HL-60 (cell line): ENCODE results near the gene FUZ.

Experiments used
- GABPA ChIP-seq: IDR thresholded peaks from 2 replicates; pipeline ENCODE4 v1.6.1; 2012; ENCODE audit warnings: low read depth
- POLR2AphosphoS5 ChIP-seq: IDR thresholded peaks from 2 replicates; pipeline ENCODE4 v1.6.1; 2012; ENCODE audit warnings: low read depth
- SPI1 ChIP-seq: IDR thresholded peaks from 2 replicates; pipeline ENCODE4 v1.6.1; 2012; ENCODE audit warnings: low read depth, mild to moderate bottlenecking, borderline replicate concordance
- TF ChIP-seq, protein P1 (sequence below): IDR thresholded peaks from one replicate; pipeline ENCODE4 v1.5.1; 2011; ENCODE audit warnings: low read length, control low read depth, inconsistent platforms; ENCODE audit not compliant: insufficient read depth
- TF ChIP-seq, protein P2 (sequence below): IDR thresholded peaks from 2 replicates; pipeline ENCODE4 v1.6.1; 2012; ENCODE audit warnings: low read depth; ENCODE audit not compliant: insufficient replicate concordance

DNA sequence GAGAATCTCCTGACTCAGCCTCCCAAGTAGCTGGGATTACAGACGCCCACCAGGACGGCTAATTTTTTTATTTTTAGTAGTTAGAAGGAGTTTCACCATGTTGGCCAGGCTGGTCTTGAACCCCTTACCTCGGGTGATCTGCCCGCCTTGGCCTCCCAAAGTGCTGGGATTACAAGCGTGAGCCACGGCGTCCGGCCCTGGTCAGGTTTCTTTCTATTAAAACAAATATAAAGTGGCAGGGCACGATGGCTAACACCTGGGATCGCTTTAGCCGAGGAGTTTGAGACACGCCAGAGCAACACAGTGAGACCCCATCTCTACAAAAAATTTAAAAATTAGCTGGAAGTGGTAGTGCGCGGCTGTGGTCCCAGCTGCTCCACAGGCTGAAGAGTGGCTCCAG, 3.5 kb upstream of the FUZ start:
- TF ChIP-seq, protein P1, sequence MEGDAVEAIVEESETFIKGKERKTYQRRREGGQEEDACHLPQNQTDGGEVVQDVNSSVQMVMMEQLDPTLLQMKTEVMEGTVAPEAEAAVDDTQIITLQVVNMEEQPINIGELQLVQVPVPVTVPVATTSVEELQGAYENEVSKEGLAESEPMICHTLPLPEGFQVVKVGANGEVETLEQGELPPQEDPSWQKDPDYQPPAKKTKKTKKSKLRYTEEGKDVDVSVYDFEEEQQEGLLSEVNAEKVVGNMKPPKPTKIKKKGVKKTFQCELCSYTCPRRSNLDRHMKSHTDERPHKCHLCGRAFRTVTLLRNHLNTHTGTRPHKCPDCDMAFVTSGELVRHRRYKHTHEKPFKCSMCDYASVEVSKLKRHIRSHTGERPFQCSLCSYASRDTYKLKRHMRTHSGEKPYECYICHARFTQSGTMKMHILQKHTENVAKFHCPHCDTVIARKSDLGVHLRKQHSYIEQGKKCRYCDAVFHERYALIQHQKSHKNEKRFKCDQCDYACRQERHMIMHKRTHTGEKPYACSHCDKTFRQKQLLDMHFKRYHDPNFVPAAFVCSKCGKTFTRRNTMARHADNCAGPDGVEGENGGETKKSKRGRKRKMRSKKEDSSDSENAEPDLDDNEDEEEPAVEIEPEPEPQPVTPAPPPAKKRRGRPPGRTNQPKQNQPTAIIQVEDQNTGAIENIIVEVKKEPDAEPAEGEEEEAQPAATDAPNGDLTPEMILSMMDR: no peak
- TF ChIP-seq SPI1 (no peak), GABPA (no peak), POLR2AphosphoS5 (no peak)
- TF ChIP-seq, protein P2, sequence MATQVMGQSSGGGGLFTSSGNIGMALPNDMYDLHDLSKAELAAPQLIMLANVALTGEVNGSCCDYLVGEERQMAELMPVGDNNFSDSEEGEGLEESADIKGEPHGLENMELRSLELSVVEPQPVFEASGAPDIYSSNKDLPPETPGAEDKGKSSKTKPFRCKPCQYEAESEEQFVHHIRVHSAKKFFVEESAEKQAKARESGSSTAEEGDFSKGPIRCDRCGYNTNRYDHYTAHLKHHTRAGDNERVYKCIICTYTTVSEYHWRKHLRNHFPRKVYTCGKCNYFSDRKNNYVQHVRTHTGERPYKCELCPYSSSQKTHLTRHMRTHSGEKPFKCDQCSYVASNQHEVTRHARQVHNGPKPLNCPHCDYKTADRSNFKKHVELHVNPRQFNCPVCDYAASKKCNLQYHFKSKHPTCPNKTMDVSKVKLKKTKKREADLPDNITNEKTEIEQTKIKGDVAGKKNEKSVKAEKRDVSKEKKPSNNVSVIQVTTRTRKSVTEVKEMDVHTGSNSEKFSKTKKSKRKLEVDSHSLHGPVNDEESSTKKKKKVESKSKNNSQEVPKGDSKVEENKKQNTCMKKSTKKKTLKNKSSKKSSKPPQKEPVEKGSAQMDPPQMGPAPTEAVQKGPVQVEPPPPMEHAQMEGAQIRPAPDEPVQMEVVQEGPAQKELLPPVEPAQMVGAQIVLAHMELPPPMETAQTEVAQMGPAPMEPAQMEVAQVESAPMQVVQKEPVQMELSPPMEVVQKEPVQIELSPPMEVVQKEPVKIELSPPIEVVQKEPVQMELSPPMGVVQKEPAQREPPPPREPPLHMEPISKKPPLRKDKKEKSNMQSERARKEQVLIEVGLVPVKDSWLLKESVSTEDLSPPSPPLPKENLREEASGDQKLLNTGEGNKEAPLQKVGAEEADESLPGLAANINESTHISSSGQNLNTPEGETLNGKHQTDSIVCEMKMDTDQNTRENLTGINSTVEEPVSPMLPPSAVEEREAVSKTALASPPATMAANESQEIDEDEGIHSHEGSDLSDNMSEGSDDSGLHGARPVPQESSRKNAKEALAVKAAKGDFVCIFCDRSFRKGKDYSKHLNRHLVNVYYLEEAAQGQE: no peak
